ENCODE data around the gene HUNK. TPM values are rescaled to one million over a fixed set of nuclear protein-coding genes. Genes with fewer than 3 reads are reported as not detected.

Gene HUNK
- total and polyA plus RNA-seq, 2 experiments from 2014 or later: 1.6 to 5.1 TPM

DNA sequence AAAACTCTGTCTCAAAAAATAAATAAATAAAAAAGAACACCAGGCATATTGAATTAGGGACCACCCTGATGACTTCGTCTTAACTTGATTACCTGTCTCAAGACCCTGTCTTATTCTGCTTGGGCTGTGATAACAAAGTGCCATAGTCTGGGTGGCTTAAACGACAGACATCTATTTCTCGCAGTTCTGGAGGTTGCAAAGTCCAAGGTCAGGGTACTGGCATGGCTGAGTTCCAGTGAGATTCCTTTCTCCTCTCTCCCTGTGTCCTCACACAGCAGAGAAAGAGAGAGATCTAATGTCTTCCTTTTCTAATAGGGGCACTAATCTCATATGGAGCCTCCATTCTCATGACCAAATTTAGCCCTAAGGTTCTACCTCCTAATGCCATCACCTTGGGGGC lies 145.6 kb downstream of the HUNK start:
- no peaks in the 10 kb centered on the region for H4K20me1 ChIP-seq (replicated peaks; ENCODE audit: insufficient read depth)
- no peaks in the 10 kb centered on the region for H3K4me1 ChIP-seq (ENCODE audit: insufficient read depth)
- Mint-ChIP-seq H3K4me1 (no peaks in the 10 kb centered on the region), H3K27me3 (ENCODE audit: insufficient read depth, low read depth, poor library complexity) (no peaks in the 10 kb centered on the region), H3K27ac (no peak overlapping the region), H3K9me3 (no peaks in the 10 kb centered on the region), H3K4me3 (no peak overlapping the region), H3K36me3 (ENCODE audit: low read depth) (no peaks in the 10 kb centered on the region)
- H3K79me2 ChIP-seq (replicated peaks; ENCODE audit: insufficient read depth): no peaks in the 10 kb centered on the region
- H2AFZ ChIP-seq: no peak overlapping the region
- H3K27ac ChIP-seq (ENCODE audit: low read depth): no peak overlapping the region
- H3K27me3 ChIP-seq (ENCODE audit: insufficient read depth): no peaks in the 10 kb centered on the region
- no peaks in the 10 kb centered on the region for H3K36me3 ChIP-seq (ENCODE audit: insufficient read depth)
- TF ChIP-seq, protein P1, sequence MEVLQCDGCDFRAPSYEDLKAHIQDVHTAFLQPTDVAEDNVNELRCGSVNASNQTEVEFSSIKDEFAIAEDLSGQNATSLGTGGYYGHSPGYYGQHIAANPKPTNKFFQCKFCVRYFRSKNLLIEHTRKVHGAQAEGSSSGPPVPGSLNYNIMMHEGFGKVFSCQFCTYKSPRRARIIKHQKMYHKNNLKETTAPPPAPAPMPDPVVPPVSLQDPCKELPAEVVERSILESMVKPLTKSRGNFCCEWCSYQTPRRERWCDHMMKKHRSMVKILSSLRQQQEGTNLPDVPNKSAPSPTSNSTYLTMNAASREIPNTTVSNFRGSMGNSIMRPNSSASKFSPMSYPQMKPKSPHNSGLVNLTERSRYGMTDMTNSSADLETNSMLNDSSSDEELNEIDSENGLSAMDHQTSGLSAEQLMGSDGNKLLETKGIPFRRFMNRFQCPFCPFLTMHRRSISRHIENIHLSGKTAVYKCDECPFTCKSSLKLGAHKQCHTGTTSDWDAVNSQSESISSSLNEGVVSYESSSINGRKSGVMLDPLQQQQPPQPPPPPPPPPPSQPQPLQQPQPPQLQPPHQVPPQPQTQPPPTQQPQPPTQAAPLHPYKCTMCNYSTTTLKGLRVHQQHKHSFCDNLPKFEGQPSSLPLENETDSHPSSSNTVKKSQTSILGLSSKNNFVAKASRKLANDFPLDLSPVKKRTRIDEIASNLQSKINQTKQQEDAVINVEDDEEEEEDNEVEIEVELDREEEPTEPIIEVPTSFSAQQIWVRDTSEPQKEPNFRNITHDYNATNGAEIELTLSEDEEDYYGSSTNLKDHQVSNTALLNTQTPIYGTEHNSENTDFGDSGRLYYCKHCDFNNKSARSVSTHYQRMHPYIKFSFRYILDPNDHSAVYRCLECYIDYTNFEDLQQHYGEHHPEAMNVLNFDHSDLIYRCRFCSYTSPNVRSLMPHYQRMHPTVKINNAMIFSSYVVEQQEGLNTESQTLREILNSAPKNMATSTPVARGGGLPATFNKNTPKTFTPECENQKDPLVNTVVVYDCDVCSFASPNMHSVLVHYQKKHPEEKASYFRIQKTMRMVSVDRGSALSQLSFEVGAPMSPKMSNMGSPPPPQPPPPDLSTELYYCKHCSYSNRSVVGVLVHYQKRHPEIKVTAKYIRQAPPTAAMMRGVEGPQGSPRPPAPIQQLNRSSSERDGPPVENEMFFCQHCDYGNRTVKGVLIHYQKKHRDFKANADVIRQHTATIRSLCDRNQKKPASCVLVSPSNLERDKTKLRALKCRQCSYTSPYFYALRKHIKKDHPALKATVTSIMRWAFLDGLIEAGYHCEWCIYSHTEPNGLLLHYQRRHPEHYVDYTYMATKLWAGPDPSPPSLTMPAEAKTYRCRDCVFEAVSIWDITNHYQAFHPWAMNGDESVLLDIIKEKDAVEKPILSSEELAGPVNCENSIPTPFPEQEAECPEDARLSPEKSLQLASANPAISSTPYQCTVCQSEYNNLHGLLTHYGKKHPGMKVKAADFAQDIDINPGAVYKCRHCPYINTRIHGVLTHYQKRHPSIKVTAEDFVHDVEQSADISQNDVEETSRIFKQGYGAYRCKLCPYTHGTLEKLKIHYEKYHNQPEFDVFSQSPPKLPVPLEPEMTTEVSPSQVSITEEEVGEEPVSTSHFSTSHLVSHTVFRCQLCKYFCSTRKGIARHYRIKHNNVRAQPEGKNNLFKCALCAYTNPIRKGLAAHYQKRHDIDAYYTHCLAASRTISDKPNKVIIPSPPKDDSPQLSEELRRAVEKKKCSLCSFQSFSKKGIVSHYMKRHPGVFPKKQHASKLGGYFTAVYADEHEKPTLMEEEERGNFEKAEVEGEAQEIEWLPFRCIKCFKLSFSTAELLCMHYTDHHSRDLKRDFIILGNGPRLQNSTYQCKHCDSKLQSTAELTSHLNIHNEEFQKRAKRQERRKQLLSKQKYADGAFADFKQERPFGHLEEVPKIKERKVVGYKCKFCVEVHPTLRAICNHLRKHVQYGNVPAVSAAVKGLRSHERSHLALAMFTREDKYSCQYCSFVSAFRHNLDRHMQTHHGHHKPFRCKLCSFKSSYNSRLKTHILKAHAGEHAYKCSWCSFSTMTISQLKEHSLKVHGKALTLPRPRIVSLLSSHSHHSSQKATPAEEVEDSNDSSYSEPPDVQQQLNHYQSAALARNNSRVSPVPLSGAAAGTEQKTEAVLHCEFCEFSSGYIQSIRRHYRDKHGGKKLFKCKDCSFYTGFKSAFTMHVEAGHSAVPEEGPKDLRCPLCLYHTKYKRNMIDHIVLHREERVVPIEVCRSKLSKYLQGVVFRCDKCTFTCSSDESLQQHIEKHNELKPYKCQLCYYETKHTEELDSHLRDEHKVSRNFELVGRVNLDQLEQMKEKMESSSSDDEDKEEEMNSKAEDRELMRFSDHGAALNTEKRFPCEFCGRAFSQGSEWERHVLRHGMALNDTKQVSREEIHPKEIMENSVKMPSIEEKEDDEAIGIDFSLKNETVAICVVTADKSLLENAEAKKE (CRISPR knock-in tag; IDR thresholded peaks at IDR 0.05): no peak
- no peak for TF ChIP-seq EZH2 (IDR thresholded peaks at IDR 0.05; ENCODE audit: low read depth, unreplicated experiment)
- TF ChIP-seq NANOG (IDR thresholded peaks at IDR 0.05; ENCODE audit: borderline replicate concordance): no peak
- TF ChIP-seq, protein P2, sequence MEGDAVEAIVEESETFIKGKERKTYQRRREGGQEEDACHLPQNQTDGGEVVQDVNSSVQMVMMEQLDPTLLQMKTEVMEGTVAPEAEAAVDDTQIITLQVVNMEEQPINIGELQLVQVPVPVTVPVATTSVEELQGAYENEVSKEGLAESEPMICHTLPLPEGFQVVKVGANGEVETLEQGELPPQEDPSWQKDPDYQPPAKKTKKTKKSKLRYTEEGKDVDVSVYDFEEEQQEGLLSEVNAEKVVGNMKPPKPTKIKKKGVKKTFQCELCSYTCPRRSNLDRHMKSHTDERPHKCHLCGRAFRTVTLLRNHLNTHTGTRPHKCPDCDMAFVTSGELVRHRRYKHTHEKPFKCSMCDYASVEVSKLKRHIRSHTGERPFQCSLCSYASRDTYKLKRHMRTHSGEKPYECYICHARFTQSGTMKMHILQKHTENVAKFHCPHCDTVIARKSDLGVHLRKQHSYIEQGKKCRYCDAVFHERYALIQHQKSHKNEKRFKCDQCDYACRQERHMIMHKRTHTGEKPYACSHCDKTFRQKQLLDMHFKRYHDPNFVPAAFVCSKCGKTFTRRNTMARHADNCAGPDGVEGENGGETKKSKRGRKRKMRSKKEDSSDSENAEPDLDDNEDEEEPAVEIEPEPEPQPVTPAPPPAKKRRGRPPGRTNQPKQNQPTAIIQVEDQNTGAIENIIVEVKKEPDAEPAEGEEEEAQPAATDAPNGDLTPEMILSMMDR (conservative IDR thresholded peaks at IDR 0.05; ENCODE audit: low read depth in 2 of 2): no peak
- no peak for TF ChIP-seq EZH2phosphoT487 (IDR thresholded peaks at IDR 0.05; ENCODE audit: unreplicated experiment)
- no peak for TF ChIP-seq STAT1 (IDR thresholded peaks at IDR 0.05; ENCODE audit: unreplicated experiment)
- no peak for TF ChIP-seq ZNF114 (CRISPR knock-in tag; IDR thresholded peaks at IDR 0.05)
- H3K9me2 ChIP-seq (ENCODE audit: insufficient read depth): no peaks in the 10 kb centered on the region
- no peak overlapping the region for H3K4me3 ChIP-seq
- DNase-seq (ENCODE audit: low spot score) (no peak), ATAC-seq (no peak)
- no peaks in the 10 kb centered on the region for H3F3A ChIP-seq (replicated peaks; ENCODE audit: low read depth)
- no peak overlapping the region for H3K4me2 ChIP-seq
